Trophoblast cell (in vitro differentiated cells and primary cell): ENCODE data around the gene ANKHD1. TPM values are rescaled to one million over a fixed set of nuclear protein-coding genes. Genes with fewer than 3 reads are reported as not detected.
A peak's percentile ranks its signal among the peaks of the same experiment; 100 is the strongest.

Experiments used
- DNase-seq, 2 donors: peaks; one replicate each; pipeline ENCODE4 v3.0.0-alpha.2; 2016
- H2AFZ ChIP-seq: 2 replicates; pipeline ENCODE4 v1.6.1; 2013; ENCODE audit warnings: low read length, moderate library complexity, mild to moderate bottlenecking; ENCODE audit not compliant: insufficient read depth, poor library complexity
- H2AK5ac ChIP-seq: 2 replicates; pipeline ENCODE4 v1.6.1; 2013; ENCODE audit warnings: mild to moderate bottlenecking, low read length
- H2BK120ac ChIP-seq: 2 replicates; pipeline ENCODE4 v1.6.1; 2013; ENCODE audit warnings: low read length, mild to moderate bottlenecking, moderate library complexity; ENCODE audit not compliant: insufficient read depth, poor library complexity
- H2BK12ac ChIP-seq: 2 replicates; pipeline ENCODE4 v1.6.1; 2013; ENCODE audit warnings: mild to moderate bottlenecking, low read length, moderate library complexity
- H2BK5ac ChIP-seq: 2 replicates; pipeline ENCODE4 v1.6.1; 2013; ENCODE audit warnings: low read length, low read depth, moderate library complexity, mild to moderate bottlenecking; ENCODE audit not compliant: poor library complexity
- H3K14ac ChIP-seq: 2 replicates; pipeline ENCODE4 v1.6.1; 2013; ENCODE audit warnings: mild to moderate bottlenecking, low read length
- H3K18ac ChIP-seq: 2 replicates; pipeline ENCODE4 v1.6.1; 2013; ENCODE audit warnings: mild to moderate bottlenecking, low read length
- H3K23ac ChIP-seq: 2 replicates; pipeline ENCODE4 v1.6.1; 2013; ENCODE audit warnings: low read length
- H3K27ac ChIP-seq: 2 replicates; pipeline ENCODE4 v1.5.1; 2013; ENCODE audit warnings: low read depth, mild to moderate bottlenecking, inconsistent platforms, low read length, moderate library complexity
- H3K27me3 ChIP-seq: 2 replicates; pipeline ENCODE4 v1.6.1; 2013; ENCODE audit warnings: inconsistent platforms, mild to moderate bottlenecking, low read length, moderate library complexity; ENCODE audit not compliant: insufficient read depth
- H3K36me3 ChIP-seq, 2 experiments: 1 replicate in 1 of 2; 2 replicates in 1 of 2; pipeline ENCODE4 v1.6.1; 2013; ENCODE audit warnings: low read length in 2 of 2, mild to moderate bottlenecking in 2 of 2, moderate library complexity in 1 of 2; ENCODE audit not compliant: insufficient read depth in 2 of 2, control insufficient read depth in 1 of 2
- H3K4ac ChIP-seq: 2 replicates; pipeline ENCODE4 v1.6.1; 2013; ENCODE audit warnings: low read depth, mild to moderate bottlenecking, low read length, moderate library complexity
- H3K4me1 ChIP-seq, 2 experiments: 1 replicate in 1 of 2; 2 replicates in 1 of 2; pipeline ENCODE4 v1.6.1; 2013; ENCODE audit warnings: low read length in 2 of 2, mild to moderate bottlenecking in 2 of 2, moderate library complexity in 1 of 2; ENCODE audit not compliant: insufficient read depth in 2 of 2, control insufficient read depth in 1 of 2
- H3K4me2 ChIP-seq: 2 replicates; pipeline ENCODE4 v1.6.1; 2013; ENCODE audit warnings: inconsistent platforms, mild to moderate bottlenecking, low read length, moderate library complexity
- H3K4me3 ChIP-seq: 2 replicates; pipeline ENCODE4 v1.5.1; 2013; ENCODE audit warnings: mild to moderate bottlenecking, low read depth, low read length, inconsistent platforms
- H3K79me1 ChIP-seq: one replicate; pipeline ENCODE4 v1.6.1; 2013; ENCODE audit warnings: low read length
- H3K79me2 ChIP-seq: 2 replicates; pipeline ENCODE4 v1.6.1; 2013; ENCODE audit warnings: low read length, mild to moderate bottlenecking; ENCODE audit not compliant: control insufficient read depth, insufficient read depth, poor library complexity
- H3K9ac ChIP-seq: 2 replicates; pipeline ENCODE4 v1.6.1; 2013; ENCODE audit warnings: mild to moderate bottlenecking, low read length
- H3K9me3 ChIP-seq: 2 replicates; pipeline ENCODE4 v1.6.1; 2013; ENCODE audit warnings: low read depth, mild to moderate bottlenecking, control low read depth, inconsistent platforms, low read length; ENCODE audit not compliant: insufficient read depth
- H4K12ac ChIP-seq: 2 replicates; pipeline ENCODE4 v1.6.1; 2013; ENCODE audit warnings: low read depth, mild to moderate bottlenecking, low read length, moderate library complexity
- H4K8ac ChIP-seq: 2 replicates; pipeline ENCODE4 v1.6.1; 2013; ENCODE audit warnings: low read depth, mild to moderate bottlenecking, low read length, moderate library complexity
- H4K91ac ChIP-seq: one replicate; pipeline ENCODE4 v1.6.1; 2013; ENCODE audit warnings: low read depth, mild to moderate bottlenecking, low read length, moderate library complexity
- WGBS: extraction: QIAGEN DNeasy Blood & Tissue Kit; methylation state at CpG from one replicate; pipeline ENCODE4 v1.1.7; 2013; ENCODE audit warnings: missing lambda C conversion rate; ENCODE audit not compliant: insufficient read length, insufficient coverage; ENCODE audit errors: extremely low coverage; 5-methylcytosine and 5-hydroxymethylcytosine counted together
- polyA plus RNA-seq: library from polyadenylated mRNA; stranded (reverse); fragments of 200-250 nt; gene quantifications from 2 replicates; pipeline ENCODE4 v1.2.3, GENCODE V29; 2013

The ANKHD1 gene
- 64.6 and 66.7 TPM in 2 replicates for polyA plus RNA-seq

DNA sequence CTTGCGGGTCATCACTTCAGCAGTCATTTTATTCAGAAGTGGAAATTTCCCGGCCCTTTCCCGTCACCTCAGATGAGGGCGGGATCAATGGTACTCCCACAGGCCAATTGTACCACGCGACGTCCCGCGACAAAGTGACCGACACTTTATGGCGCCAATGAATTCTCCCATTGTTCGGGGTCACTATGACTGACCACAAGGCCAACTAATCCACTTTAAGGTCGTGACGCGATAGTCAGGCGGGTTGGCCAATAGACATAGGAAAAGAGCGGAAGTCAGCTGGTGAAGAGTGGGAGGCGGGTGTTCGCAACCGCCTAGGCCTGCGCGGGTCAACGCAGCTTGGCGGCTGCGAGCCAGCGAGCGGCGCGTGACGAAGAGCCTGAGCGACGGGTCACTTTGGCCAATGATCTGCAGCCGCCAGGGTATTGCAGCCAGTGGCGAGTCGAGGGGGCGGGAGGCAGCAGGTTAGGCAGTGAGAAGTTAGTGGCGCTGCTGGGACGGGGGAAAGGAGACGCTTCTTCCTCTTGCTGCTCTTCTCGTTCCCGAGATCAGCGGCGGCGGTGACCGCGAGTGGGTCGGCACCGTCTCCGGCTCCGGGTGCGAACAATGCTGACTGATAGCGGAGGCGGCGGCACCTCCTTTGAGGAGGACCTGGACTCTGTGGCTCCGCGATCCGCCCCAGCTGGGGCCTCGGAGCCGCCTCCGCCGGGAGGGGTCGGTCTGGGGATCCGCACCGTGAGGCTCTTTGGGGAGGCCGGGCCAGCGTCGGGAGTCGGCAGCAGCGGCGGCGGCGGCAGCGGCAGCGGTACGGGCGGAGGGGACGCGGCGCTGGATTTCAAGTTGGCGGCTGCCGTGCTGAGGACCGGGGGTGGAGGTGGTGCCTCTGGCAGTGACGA lies at the start of gene ANKHD1:
TSS of gene ANKHD1 (plus strand) at position 472 of the 896 bp plus-strand sequence. CDS start at position 607, 135 bp downstream.
- peak within 1 kb of the TSS; percentile 79 for H3K27ac ChIP-seq
- no CpG with 5 or more reads among the region's 83 CpGs for WGBS
- peak within 1 kb of the TSS; percentile 78 for H2AFZ ChIP-seq
- peak within 1 kb of the TSS; percentile 54 for H2BK120ac ChIP-seq
- H3K4me2 ChIP-seq, result peak within 1 kb of the TSS; percentile 74
- H4K8ac ChIP-seq, result peak within 1 kb of the TSS; percentile 84
- H3K36me3 ChIP-seq, result peaks cover 2 to 3% of the 10 kb centered on the region in 2 experiments
- peak within 1 kb of the TSS; percentile 58 for H2BK5ac ChIP-seq
- H3K4me1 ChIP-seq, result no peaks in the 10 kb centered on the region
- H3K4me3 ChIP-seq, result peak within 1 kb of the TSS; percentile 99
- peak within 1 kb of the TSS; percentile 80 for H3K4ac ChIP-seq
- H3K14ac ChIP-seq, result peak within 1 kb of the TSS; percentile 81
- peak within 1 kb of the TSS; percentile 73 for H2AK5ac ChIP-seq
- H4K91ac ChIP-seq, result peak within 1 kb of the TSS; percentile 78
- no peak within 1 kb of the TSS for H2BK12ac ChIP-seq
- H3K79me2 ChIP-seq, result peaks cover 15% of the 10 kb centered on the region
- peaks cover 7% of the 10 kb centered on the region for H3K79me1 ChIP-seq
- peak within 1 kb of the TSS; percentile 70 for H3K18ac ChIP-seq
- H3K9ac ChIP-seq, result peak within 1 kb of the TSS; percentile 90
- no peaks in the 10 kb centered on the region for H3K27me3 ChIP-seq
- no peaks in the 10 kb centered on the region for H3K9me3 ChIP-seq
- H4K12ac ChIP-seq, result peak within 1 kb of the TSS; percentile 82
- DNase-seq, result peak; percentile 100
- H3K23ac ChIP-seq, result no peak within 1 kb of the TSS

DNA sequence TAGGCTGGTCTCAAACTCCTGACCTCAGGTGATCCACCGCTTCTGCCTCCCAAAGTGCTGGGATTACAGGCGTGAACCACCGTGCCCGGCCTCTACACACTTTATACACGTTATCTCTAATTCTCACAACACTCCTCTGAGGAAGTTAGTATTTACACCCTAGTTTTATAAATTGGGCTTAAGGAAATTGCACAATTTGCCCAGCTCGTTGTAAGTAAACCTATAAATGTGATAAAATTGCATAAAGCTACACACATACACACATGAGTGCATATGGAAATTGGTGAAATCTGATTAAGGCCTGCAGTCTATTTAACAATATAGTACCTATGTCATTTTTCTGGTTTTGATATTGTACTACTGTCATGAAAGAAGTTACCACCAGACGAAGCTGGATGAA lies 46.1 kb upstream of the ANKHD1 start:
- Histone ChIP-seq H3K4me1 (peaks cover 0 to 2% of the 10 kb centered on the region in 2 experiments), H2AFZ (no peak overlapping the region), H3K79me1 (no peaks in the 10 kb centered on the region), H3K4me2 (no peak overlapping the region), H3K9ac (no peak overlapping the region), H3K23ac (no peak overlapping the region), H3K36me3 (no peaks in the 10 kb centered on the region), H3K4ac (no peak overlapping the region), H2BK120ac (no peak overlapping the region), H3K4me3 (no peak overlapping the region), H3K18ac (no peak overlapping the region), H3K27me3 (no peaks in the 10 kb centered on the region), H4K12ac (no peak overlapping the region), H2BK5ac (no peak overlapping the region), H2BK12ac (no peak overlapping the region), H2AK5ac (no peak overlapping the region), H3K14ac (no peak overlapping the region), H3K9me3 (no peaks in the 10 kb centered on the region), H4K91ac (no peak overlapping the region), H3K79me2 (no peaks in the 10 kb centered on the region), H4K8ac (no peak overlapping the region), H3K27ac (no peak overlapping the region)
- DNase-seq, result no peak
- whole genome bisulfite sequencing, result no CpG with 5 or more reads among the region's 7 CpGs

DNA sequence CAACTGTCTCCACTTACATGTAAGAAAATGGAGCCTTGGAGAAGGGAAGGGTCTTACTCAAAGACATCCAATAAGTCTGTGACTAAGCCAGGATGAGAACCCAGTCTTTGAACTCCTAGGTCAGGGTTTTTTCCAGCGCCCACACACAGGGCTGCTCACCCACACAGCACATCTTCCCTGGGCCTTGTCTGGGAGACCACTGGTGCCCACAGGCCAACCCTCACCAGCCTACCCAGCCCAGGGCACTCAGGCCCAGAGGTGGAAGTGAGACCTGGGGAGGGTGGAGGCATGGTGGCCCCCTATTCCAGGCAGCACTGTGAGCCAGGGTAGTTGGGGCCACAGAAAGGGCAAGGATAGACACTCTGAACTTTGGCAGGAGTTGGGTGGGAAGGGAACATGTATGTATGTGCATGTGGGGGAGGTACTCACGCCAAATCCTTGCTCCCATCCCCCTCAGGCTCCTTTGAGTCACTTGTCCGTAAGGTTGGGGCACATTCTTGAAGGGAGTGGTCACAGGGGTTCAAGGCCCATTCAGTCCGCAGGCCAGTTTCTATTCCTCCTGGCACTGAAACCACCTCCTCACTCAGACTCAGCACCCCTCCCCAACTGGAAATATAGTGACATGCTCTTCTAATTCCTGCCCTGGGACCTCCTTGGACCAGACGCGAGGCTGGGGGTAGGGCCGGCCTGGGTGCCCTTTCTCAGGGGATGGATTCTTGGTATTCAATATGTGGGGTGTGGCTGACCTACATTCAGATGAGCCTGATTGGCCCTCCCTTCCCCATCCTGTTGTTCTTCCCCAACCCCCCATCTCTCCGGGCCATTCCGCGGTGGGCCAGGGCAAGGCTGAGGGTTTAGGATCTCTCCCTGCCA lies 44.5 kb upstream of the ANKHD1 start:
- Histone ChIP-seq H3K9ac (no peak overlapping the region), H3K18ac (no peak overlapping the region), H3K4me1 (peaks cover 0 to 2% of the 10 kb centered on the region in 2 experiments), H4K12ac (no peak overlapping the region), H4K8ac (no peak overlapping the region), H3K27me3 (no peaks in the 10 kb centered on the region), H3K4me2 (no peak overlapping the region), H3K79me2 (no peaks in the 10 kb centered on the region), H4K91ac (no peak overlapping the region), H3K4me3 (no peak overlapping the region), H2AK5ac (no peak overlapping the region), H3K27ac (no peak overlapping the region), H3K79me1 (no peaks in the 10 kb centered on the region), H2BK12ac (no peak overlapping the region), H3K23ac (no peak overlapping the region), H2BK5ac (no peak overlapping the region), H3K4ac (no peak overlapping the region), H3K36me3 (no peaks in the 10 kb centered on the region), H2BK120ac (no peak overlapping the region), H3K9me3 (no peaks in the 10 kb centered on the region), H2AFZ (no peak overlapping the region), H3K14ac (no peak overlapping the region)
- no CpG with 5 or more reads among the region's 10 CpGs for WGBS
- no peak for DNase-seq

DNA sequence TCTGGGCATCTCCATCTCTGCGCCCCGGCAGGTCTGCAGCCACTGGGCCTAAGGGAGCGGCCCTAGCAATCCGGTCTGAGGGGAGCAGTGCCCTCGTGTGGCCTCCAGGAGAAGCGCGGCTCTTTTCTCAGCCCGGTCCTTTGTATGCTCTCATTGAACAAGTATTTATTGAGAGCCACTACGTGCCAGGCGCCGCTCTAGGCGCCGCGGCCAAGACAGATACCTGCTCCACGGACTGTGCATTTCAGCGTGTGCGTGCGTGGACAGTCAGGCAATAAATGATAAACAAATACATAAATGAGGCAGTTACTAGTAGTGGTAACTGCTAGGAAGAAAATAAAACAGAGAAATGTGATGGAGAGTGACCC lies 43.9 kb upstream of the ANKHD1 start:
- Histone ChIP-seq H3K18ac (no peak overlapping the region), H3K27ac (no peak overlapping the region), H3K36me3 (no peaks in the 10 kb centered on the region), H4K91ac (no peak overlapping the region), H3K4ac (no peak overlapping the region), H2AFZ (no peak overlapping the region), H3K23ac (no peak overlapping the region), H2BK12ac (peak overlapping the region; percentile 53), H3K79me1 (no peaks in the 10 kb centered on the region), H3K27me3 (no peaks in the 10 kb centered on the region), H3K4me2 (peak overlapping the region; percentile 3), H3K14ac (no peak overlapping the region), H2BK5ac (no peak overlapping the region), H2BK120ac (no peak overlapping the region), H3K4me3 (no peak overlapping the region), H2AK5ac (no peak overlapping the region), H3K9me3 (peaks cover under 1% of the 10 kb centered on the region), H3K4me1 (peaks cover 0 to 2% of the 10 kb centered on the region in 2 experiments), H3K79me2 (no peaks in the 10 kb centered on the region), H4K12ac (no peak overlapping the region), H4K8ac (no peak overlapping the region), H3K9ac (no peak overlapping the region)
- DNase-seq, result peak; percentile 89 to 92
- WGBS, result no CpG with 5 or more reads among the region's 18 CpGs
